Uterus (tissue), 2 donors: ENCODE measurements around the gene FYCO1.

Experiments used
- POLR2A ChIP-seq, 2 donors: fragments of 450-650 bp; IDR thresholded peaks; one replicate each; pipeline ENCODE4 v1.6.1; 2016; ENCODE audit warnings: antibody characterized with exemption in 2 of 2, mild to moderate bottlenecking in 1 of 2, moderate library complexity in 1 of 2
- TF ChIP-seq, protein P1 (sequence below), 4 experiments: fragments of 200-600 bp in 2 of 4; fragments of 450-650 bp in 2 of 4; sonication (generic) in 2 of 4; IDR thresholded peaks; one replicate each; pipeline ENCODE4 v1.5.1; 2016 to 2019; ENCODE audit warnings: antibody characterized with exemption in 4 of 4, mild to moderate bottlenecking in 2 of 4, moderate library complexity in 1 of 4

DNA sequence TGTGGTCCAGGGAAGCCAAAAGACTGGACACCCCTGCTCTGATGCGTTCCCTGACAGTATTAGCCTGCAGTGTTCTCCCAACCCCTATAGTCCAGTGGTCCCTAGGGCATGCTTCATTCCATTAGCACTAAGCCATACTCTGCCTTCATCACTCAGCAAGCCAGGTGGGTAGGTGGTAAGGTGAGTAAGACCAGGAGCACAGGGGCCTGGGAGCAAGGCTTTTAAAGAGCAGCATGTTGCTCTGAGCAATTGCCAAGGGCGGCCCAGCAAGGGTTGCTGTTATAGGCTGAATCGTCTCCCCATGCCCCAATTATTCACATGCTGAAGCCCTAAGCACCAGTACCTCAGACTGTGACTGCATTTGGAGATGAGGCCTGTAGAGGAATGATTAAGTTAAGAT lies 41.3 kb downstream of the FYCO1 start:
- TF ChIP-seq, protein P1, sequence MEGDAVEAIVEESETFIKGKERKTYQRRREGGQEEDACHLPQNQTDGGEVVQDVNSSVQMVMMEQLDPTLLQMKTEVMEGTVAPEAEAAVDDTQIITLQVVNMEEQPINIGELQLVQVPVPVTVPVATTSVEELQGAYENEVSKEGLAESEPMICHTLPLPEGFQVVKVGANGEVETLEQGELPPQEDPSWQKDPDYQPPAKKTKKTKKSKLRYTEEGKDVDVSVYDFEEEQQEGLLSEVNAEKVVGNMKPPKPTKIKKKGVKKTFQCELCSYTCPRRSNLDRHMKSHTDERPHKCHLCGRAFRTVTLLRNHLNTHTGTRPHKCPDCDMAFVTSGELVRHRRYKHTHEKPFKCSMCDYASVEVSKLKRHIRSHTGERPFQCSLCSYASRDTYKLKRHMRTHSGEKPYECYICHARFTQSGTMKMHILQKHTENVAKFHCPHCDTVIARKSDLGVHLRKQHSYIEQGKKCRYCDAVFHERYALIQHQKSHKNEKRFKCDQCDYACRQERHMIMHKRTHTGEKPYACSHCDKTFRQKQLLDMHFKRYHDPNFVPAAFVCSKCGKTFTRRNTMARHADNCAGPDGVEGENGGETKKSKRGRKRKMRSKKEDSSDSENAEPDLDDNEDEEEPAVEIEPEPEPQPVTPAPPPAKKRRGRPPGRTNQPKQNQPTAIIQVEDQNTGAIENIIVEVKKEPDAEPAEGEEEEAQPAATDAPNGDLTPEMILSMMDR (IDR thresholded peaks at IDR 0.05): no peak
- TF ChIP-seq POLR2A (IDR thresholded peaks at IDR 0.05): no peak
